Stimulated activated CD4-positive, alpha-beta T cell treated with anti-CD3 and anti-CD28 coated beads, TNF-alpha, amount 100 ng/mL, for 1 hour (primary cell): ENCODE measurements around the gene PTPRD.

Experiments used
- DNase-seq, 3 donors: peaks; one replicate each; pipeline ENCODE4 v3.0.0-alpha.2; 2020; ENCODE audit warnings: low read depth in 3 of 3, low spot score in 1 of 3

Gene PTPRD

GRCh38 chr9:8668751-8669150 is 1944.1 kb downstream of the PTPRD start:
- DNase-seq: no peak

GRCh38 chr9:8668231-8668630 is 1944.6 kb downstream of the PTPRD start:
- no peak for DNase-seq

DNA sequence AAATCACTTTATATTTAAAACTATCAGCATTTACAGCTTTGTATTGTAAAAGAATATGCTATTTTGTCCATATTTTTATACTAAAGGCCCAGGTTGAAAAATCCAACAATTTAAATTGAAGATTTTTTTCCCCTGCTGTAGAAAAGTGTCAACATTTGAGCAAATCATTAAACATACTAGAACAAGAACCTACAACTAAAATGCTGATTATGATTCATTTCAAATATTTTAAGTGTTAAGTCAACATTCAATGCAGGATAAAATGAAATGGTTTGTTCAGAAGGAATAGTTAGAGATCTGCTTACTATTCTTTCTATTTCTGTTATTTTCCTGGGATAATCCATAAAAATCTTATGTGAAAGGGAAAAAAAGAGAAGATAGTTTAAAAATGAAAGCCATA is 1946.7 kb downstream of the PTPRD start:
- no peak for DNase-seq

GRCh38 chr9:8660383-8660782 is 1952.4 kb downstream of the PTPRD start:
- no peak for DNase-seq

DNA sequence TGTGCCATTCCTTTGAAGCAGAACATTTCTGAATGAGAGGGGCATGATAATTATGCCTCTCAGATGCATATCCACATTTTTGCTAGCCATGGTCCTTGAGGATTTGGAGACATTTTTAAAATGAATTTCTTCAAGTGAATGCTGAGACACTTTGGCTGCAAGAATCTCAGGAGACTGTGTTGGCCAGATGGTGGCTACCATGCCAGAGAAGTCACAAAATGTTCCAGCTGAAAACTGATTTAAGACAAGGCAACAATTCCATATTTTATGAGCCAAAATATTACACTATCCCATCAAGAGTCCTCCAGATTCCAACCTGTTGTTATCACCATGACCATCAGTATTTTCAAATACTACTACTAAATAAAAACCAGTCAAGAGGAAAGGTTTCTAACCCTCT is 1953.7 kb downstream of the PTPRD start:
- no peak for DNase-seq

DNA sequence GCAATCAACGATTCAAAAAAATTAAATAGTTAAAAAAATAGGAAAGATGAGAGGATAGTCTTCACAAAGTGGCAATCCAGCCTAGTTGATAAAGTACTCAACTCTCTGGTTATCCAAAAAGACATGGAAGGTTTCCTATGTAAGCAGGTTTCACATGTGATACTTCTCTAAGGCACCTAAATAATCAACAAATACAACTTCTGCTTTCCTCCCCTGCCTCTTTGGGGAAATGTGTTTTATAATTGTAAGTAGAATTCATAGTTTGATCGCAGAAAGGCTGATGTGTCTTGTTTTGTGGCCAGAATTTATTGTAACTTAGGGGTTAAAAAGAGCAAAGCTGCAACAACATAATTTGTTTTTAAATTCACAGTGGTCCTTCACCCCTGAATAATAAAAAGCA is 1957.7 kb downstream of the PTPRD start:
- no peak for DNase-seq

DNA sequence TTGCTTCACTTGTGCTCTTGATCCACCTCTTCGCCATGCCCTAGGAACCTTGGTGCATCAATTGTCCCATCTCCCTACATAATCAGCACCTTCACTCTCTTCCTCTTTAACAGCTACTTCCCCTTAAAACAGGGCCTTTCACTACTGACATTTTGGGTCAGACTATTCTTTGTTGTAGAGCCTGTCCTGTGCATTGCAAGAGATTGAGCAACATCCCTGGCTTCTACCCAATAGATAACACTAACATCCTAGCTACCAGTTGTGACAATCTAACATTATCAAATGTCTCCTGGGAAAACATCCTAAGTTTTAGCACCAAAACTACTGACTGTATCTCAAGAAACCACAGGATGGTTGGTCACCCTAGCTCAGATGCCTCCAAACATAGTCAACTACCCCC is 1958.9 kb downstream of the PTPRD start:
- DNase-seq: no peak

DNA sequence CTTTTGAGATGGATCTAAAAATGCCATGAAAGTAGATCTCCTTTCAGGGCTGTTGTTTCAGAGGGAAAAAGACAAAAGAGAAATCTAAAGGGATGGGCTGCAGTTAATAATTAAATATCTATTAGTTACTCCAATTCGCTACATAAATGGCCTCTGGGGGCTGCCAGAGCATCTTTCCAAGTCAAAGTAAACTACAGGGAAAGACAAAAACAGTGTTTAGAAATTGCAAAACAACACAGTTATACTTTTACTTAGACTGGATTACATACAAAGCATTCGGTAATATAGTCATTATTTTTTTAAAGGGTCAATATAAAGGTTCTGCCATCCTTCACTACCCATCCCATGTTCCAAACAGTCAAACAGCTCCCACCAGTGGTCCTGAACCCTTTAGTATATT is 1959.7 kb downstream of the PTPRD start:
- no peak for DNase-seq

DNA sequence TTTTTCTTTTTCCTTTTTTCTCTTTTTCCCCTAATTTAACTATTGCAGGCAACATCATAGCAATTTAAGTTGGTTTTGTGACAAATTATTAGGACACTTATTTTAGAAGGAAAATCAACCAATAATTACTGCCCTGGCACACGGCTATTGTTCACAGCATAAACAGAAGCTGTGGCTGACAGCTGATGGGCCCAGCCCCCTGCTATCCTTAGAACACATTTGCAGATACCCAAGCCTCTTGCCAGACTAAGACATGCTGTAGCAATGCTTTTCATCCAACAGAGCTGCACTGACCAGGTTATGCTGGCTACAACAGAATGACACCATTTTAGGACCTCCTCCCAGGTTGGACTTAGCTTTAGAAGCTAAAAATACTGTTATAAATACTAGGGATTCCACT is 1960.5 kb downstream of the PTPRD start:
- DNase-seq: no peak

- no peak for DNase-seq
These were observed 1961.0 kb downstream of the PTPRD start for GRCh38 chr9:8651846-8652215.

DNA sequence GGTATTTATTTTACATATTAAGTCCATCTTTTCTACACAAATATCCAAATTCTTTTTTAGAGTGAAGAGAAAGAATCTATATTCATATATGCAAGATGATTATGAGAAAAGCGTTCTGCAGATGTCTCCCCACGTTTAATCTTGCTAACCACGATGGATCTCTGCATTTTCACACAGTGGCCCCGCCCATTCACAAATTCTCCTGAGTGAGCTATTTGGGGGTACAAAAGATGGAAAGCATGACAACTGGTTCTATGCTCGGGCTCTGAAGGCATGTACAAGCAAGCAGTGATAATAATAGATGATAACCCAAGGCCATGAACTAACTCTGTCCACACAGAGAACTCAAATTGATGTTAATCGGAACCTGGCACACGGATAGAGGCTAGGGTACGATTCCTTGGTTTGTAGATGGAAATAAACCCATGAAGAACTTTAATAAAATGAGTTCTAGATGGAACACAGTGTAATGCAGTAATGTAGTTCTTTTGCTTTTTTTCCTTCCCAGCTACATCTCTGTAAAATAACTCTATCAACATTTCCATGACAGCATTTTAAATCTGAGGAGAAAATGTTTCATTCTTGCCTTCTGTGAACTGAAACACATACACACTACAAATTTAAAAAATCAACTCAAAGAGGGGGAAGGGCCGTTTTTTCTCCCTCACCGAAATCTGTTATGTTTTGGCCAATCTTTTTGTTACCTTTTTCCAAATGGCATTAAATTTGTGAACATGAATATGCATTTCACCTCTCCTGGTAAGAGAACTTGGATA is 1961.5 kb downstream of the PTPRD start:
- DNase-seq: no peak

DNA sequence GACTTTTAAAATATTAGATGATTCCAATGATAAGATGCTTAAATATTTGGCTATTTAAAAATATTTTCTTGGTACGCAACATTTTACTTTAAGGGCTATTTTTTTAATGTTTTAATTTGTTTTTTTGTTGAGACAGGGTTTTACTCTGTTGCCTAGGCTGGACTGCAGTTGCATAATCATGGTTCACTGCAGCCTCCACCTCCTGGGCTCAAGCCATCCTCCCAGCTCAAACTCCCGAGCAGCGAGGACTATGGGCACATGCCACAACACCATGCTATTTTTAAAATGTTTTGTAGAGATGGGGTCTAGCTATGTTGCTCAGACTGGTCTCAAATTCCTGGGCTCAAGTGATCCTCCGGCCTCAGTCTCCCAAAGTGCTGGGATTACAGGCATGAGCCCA is 1963.0 kb downstream of the PTPRD start:
- DNase-seq: no peak

GRCh38 chr9:8649160-8649559 is 1963.6 kb downstream of the PTPRD start:
- no peak for DNase-seq

- DNase-seq: no peak
These were observed 1964.4 kb downstream of the PTPRD start for GRCh38 chr9:8648271-8648845.

- DNase-seq: no peak
These were observed 1965.0 kb downstream of the PTPRD start for GRCh38 chr9:8647824-8648223.

DNA sequence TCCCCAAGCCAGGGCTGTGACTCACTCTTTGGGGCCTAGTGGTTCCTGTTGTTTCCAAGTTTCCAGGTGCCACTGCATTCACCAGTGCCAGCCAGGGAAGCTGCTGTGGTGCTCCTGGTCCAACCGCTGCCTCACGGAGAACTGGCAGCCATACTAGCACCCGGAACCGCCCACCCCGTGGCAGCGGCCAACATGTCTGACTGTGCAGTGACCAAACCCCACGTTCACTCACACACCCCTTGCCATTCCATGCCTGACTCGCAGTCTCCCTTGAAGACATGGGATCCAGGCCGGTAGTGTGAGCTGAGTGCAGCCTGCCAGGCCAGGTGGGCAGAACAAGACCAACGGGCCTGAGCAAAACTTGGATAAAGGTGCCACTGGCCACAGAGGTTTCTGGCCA is 1968.2 kb downstream of the PTPRD start:
- DNase-seq: no peak

GRCh38 chr9:8643896-8644295 is 1968.9 kb downstream of the PTPRD start:
- no peak for DNase-seq

- DNase-seq: no peak
These were observed 1969.3 kb downstream of the PTPRD start for GRCh38 chr9:8643464-8643863.

- DNase-seq: no peak
These were observed 1972.0 kb downstream of the PTPRD start for GRCh38 chr9:8640761-8641160.

- no peak for DNase-seq
These were observed 1975.2 kb downstream of the PTPRD start for GRCh38 chr9:8637626-8638025.

DNA sequence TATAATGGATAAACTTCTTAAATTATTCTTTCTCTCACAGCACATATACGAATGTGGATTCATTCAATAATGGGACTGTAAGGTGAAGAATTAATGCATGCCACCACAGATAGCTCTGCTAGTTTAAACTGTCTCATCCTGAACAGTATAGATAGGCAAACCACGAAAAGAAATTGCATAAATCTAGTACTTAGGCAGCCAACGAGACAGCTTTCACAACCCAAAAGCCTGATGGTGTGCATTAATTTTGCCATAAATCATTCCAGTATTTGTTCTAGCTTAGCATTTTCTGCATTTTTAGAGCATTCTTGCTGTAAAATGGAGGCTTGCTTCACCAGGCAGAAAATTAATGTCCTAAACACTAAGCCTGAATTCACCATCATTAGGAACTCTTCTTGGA is 1979.0 kb downstream of the PTPRD start:
- no peak for DNase-seq

DNA sequence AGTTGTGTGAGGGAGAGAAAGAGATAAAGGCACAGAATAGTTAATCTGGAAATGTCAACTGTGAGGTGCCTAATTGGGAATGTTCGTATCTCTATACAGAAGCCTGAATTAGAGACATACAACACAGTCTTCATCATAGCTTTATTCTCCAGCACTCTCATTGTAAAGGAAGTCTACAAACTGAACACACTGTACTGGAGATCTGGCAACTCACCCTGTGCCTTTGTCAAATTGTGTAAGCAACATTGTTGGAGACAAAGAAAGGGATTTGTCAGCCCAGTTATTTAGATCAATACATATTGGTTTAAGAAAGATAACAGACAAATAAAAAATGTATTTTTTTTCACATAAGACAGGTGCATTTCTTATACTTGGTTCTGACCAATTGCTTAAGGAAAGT is 1980.3 kb downstream of the PTPRD start:
- DNase-seq: no peak

GRCh38 chr9:8628791-8629190 is 1984.0 kb downstream of the PTPRD start:
- DNase-seq: no peak
